CD4-positive, alpha-beta T cell treated with Interleukin-17A for 4 hours (primary cell): ENCODE data around the gene USP7.
"Not testable (repeated sequence)": the region's sequence is repeated elsewhere in the genome, so short reads cannot be mapped to it uniquely, and the experiment has no call there.

Experiments used
- DNase-seq: peaks from one replicate; pipeline ENCODE4 v3.0.0-alpha.2; 2020; ENCODE audit warnings: mixed read lengths

Gene USP7

GRCh38 chr16:8874388-8874787 is 89.3 kb downstream of the USP7 start:
- DNase-seq = no peak

- DNase-seq = not testable (repeated sequence)
Observed at GRCh38 chr16:8873866-8874195, 89.9 kb downstream of the USP7 start.

GRCh38 chr16:8872967-8873865 is 90.5 kb downstream of the USP7 start:
- DNase-seq = no peak

GRCh38 chr16:8872071-8872470 is 91.6 kb downstream of the USP7 start:
- DNase-seq = no peak

- not testable (repeated sequence) for DNase-seq
Observed at GRCh38 chr16:8869988-8870241, 93.8 kb downstream of the USP7 start.

GRCh38 chr16:8869212-8869987 is 94.3 kb downstream of the USP7 start:
- no peak for DNase-seq

GRCh38 chr16:8868416-8869211 is 95.1 kb downstream of the USP7 start, which contains the start of gene CARHSP1:
CARHSP1 (minus strand) TSS chr16:8869006; CDS start chr16:8859328, 9,678 bp downstream.
- DNase-seq = peak; percentile 91

- DNase-seq = peak; percentile 74
Observed at GRCh38 chr16:8867932-8868415, 95.7 kb downstream of the USP7 start.

GRCh38 chr16:8867216-8867931 is 96.3 kb downstream of the USP7 start:
- peak; percentile 43 for DNase-seq

GRCh38 chr16:8866884-8867215 is 96.9 kb downstream of the USP7 start:
- no peak for DNase-seq

GRCh38 chr16:8866118-8866883 is 97.4 kb downstream of the USP7 start:
- no peak for DNase-seq

GRCh38 chr16:8865145-8865882 is 98.4 kb downstream of the USP7 start:
- DNase-seq = no peak

GRCh38 chr16:8864480-8865110 is 99.1 kb downstream of the USP7 start:
- DNase-seq = no peak

- no peak for DNase-seq
Observed at GRCh38 chr16:8863594-8864424, 99.9 kb downstream of the USP7 start.

- no peak for DNase-seq
Observed at GRCh38 chr16:8862309-8863130, 101.2 kb downstream of the USP7 start.

- no peak for DNase-seq
Observed at GRCh38 chr16:8861563-8862308, 102.0 kb downstream of the USP7 start.

- DNase-seq = no peak
Observed at GRCh38 chr16:8859913-8860881, 103.5 kb downstream of the USP7 start.
